HepG2 (cell line): ENCODE results near the gene ZFP36. TPM values are rescaled to one million over a fixed set of nuclear protein-coding genes. Genes with fewer than 3 reads are reported as not detected.

Experiments used
- DR1 ChIP-seq: sonication (generic); formaldehyde crosslinking; IDR thresholded peaks from 2 replicates; pipeline ENCODE4 v1.8.0; 2021; ENCODE audit warnings: mild to moderate bottlenecking, missing genetic modification reagents, inconsistent platforms
- MBNL3 ChIP-seq: fragments of 250-450 bp; sonication (Bioruptor Pico); conservative IDR thresholded peaks from 2 replicates; pipeline ENCODE4 v1.8.0; 2022; ENCODE audit warnings: mild to moderate bottlenecking, inconsistent platforms
- NFE2L1 ChIP-seq: sonication (generic); formaldehyde crosslinking; IDR thresholded peaks from 2 replicates; pipeline ENCODE4 v1.4.0; 2020; ENCODE audit warnings: missing genetic modification reagents, mild to moderate bottlenecking, borderline replicate concordance
- PAF1 ChIP-seq: IDR thresholded peaks from 2 replicates; pipeline ENCODE4 v1.6.1; 2016; ENCODE audit warnings: missing genetic modification reagents, missing compliant biosample characterization
- YEATS4 ChIP-seq: sonication (generic); formaldehyde crosslinking; IDR thresholded peaks from 2 replicates; pipeline ENCODE4 v1.4.0; 2020; ENCODE audit warnings: missing genetic modification reagents, borderline replicate concordance
- ZKSCAN1 ChIP-seq: fragments of 150-350 bp; IDR thresholded peaks from 2 replicates; pipeline ENCODE4 v1.6.1; 2014; ENCODE audit warnings: low read length
- ZNF124 ChIP-seq: sonication (generic); formaldehyde crosslinking; IDR thresholded peaks from 2 replicates; pipeline ENCODE4 v1.4.0; 2020; ENCODE audit warnings: missing genetic modification reagents
- ZNF510 ChIP-seq: sonication (generic); formaldehyde crosslinking; IDR thresholded peaks from 2 replicates; pipeline ENCODE4 v1.4.0; 2020; ENCODE audit warnings: low read depth, mild to moderate bottlenecking, missing genetic modification reagents
- ZNF543 ChIP-seq: sonication (generic); formaldehyde crosslinking; IDR thresholded peaks from 2 replicates; pipeline ENCODE4 v1.4.0; 2020; ENCODE audit warnings: mild to moderate bottlenecking, missing genetic modification reagents
- ZNF577 ChIP-seq: sonication (generic); formaldehyde crosslinking; IDR thresholded peaks from 2 replicates; pipeline ENCODE4 v1.4.0; 2020; ENCODE audit warnings: mild to moderate bottlenecking, low read depth, missing genetic modification reagents, borderline replicate concordance
- ZNF83 ChIP-seq: sonication (generic); formaldehyde crosslinking; IDR thresholded peaks from 2 replicates; pipeline ENCODE4 v1.4.0; 2020; ENCODE audit warnings: missing genetic modification reagents, mild to moderate bottlenecking, borderline replicate concordance
- ZSCAN20 ChIP-seq: sonication (generic); formaldehyde crosslinking; IDR thresholded peaks from 2 replicates; pipeline ENCODE4 v1.4.0; 2020; ENCODE audit warnings: missing genetic modification reagents, mild to moderate bottlenecking, borderline replicate concordance
- polyA plus RNA-seq, 8 experiments: library from polyadenylated mRNA; depleted of rRNA in 3 of 8; stranded (reverse) in 7 of 8; unstranded in 1 of 8; fragments of >200 nt; fragmentation: Illumina TruSeq in 4 of 8; extraction: Trizol in 4 of 8; gene quantifications; 2 replicates each; pipeline versions ENCODE4 v1.2.1 to v1.2.3, GENCODE V29; 2011 to 2016; ENCODE audit warnings: low read depth in 4 of 8, missing spikeins in 1 of 8, mixed read lengths in 1 of 8; ENCODE audit not compliant: insufficient read depth in 1 of 8
- total RNA-seq, 5 experiments: library from RNA; depleted of rRNA; stranded (reverse); fragments of >200 nt; fragmentation: Illumina TruSeq; extraction: Trizol; gene quantifications; 2 replicates each; pipeline ENCODE4 v1.2.3, GENCODE V29; 2016; ENCODE audit warnings: low read depth in 1 of 5
- TF ChIP-seq, protein P1 (sequence below): IDR thresholded peaks from 2 replicates; pipeline ENCODE4 v1.6.1; 2016; ENCODE audit warnings: low read depth, missing genetic modification reagents, missing compliant biosample characterization
- TF ChIP-seq, protein P2 (sequence below): sonication (generic); IDR thresholded peaks from 2 replicates; pipeline ENCODE4 v1.6.1; 2016; ENCODE audit warnings: low read depth, borderline replicate concordance
- TF ChIP-seq, protein P3 (sequence below): sonication (generic); formaldehyde crosslinking; IDR thresholded peaks from 2 replicates; pipeline ENCODE4 v1.8.0; 2022; ENCODE audit warnings: mild to moderate bottlenecking, missing genetic modification reagents, borderline replicate concordance
- TF ChIP-seq, protein P4 (sequence below): sonication (generic); formaldehyde crosslinking; IDR thresholded peaks from 2 replicates; pipeline ENCODE4 v1.5.0; 2020; ENCODE audit warnings: missing genetic modification reagents
- TF ChIP-seq, protein P5 (sequence below): sonication (generic); formaldehyde crosslinking; IDR thresholded peaks from 2 replicates; pipeline ENCODE4 v1.8.1; 2023; ENCODE audit warnings: missing genetic modification reagents, inconsistent platforms, borderline replicate concordance
- TF ChIP-seq, protein P6 (sequence below): sonication (generic); formaldehyde crosslinking; IDR thresholded peaks from 2 replicates; pipeline ENCODE4 v1.8.1; 2023; ENCODE audit warnings: mild to moderate bottlenecking, missing genetic modification reagents

ZFP36 gene
- total and polyA plus RNA-seq, 2 of the 13 experiments (the other 11 are each of a cell fraction or from before 2014, with no cell fraction given), result 1.4 to 1.7 TPM

DNA sequence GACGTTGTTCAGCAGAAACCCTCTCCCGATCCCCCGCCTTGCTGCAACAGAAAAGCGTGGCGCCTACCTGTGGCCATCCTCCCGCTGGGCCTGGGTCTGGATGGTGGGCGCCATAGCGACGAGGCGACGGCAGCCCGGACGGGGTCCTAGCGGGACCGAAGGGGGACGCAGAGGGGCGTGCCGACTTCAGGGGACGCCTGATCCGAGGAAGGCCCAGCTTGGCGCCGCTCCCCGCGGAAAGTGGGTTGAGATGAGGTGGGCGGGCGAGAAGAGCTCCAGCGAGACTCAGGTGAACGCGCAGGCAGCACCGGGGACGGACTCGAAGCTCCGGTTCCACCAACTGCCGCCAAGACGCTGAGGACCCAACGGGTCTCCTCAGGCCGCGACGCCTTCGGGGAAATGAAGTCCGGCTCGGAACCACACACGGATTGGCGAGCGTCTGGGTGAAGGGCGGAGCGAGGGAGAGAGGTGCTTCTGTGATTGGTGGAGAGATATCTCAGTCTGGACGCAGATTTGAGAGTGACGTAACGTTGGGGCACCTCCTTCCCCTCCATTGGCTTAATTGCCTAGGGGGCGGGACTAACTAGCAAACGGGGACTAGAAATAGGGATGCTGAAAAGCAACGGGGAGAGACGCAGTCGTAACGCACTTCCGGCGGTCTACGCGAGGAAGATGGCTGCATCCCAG is 15.8 kb upstream of the ZFP36 start, which contains the start of the genes MED29 and PAF1 (continued):
- TF ChIP-seq, protein P1, sequence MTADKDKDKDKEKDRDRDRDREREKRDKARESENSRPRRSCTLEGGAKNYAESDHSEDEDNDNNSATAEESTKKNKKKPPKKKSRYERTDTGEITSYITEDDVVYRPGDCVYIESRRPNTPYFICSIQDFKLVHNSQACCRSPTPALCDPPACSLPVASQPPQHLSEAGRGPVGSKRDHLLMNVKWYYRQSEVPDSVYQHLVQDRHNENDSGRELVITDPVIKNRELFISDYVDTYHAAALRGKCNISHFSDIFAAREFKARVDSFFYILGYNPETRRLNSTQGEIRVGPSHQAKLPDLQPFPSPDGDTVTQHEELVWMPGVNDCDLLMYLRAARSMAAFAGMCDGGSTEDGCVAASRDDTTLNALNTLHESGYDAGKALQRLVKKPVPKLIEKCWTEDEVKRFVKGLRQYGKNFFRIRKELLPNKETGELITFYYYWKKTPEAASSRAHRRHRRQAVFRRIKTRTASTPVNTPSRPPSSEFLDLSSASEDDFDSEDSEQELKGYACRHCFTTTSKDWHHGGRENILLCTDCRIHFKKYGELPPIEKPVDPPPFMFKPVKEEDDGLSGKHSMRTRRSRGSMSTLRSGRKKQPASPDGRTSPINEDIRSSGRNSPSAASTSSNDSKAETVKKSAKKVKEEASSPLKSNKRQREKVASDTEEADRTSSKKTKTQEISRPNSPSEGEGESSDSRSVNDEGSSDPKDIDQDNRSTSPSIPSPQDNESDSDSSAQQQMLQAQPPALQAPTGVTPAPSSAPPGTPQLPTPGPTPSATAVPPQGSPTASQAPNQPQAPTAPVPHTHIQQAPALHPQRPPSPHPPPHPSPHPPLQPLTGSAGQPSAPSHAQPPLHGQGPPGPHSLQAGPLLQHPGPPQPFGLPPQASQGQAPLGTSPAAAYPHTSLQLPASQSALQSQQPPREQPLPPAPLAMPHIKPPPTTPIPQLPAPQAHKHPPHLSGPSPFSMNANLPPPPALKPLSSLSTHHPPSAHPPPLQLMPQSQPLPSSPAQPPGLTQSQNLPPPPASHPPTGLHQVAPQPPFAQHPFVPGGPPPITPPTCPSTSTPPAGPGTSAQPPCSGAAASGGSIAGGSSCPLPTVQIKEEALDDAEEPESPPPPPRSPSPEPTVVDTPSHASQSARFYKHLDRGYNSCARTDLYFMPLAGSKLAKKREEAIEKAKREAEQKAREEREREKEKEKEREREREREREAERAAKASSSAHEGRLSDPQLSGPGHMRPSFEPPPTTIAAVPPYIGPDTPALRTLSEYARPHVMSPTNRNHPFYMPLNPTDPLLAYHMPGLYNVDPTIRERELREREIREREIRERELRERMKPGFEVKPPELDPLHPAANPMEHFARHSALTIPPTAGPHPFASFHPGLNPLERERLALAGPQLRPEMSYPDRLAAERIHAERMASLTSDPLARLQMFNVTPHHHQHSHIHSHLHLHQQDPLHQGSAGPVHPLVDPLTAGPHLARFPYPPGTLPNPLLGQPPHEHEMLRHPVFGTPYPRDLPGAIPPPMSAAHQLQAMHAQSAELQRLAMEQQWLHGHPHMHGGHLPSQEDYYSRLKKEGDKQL (CRISPR knock-in tag), result no peak
- TF ChIP-seq ZSCAN20, result no peak
- TF ChIP-seq, protein P2, sequence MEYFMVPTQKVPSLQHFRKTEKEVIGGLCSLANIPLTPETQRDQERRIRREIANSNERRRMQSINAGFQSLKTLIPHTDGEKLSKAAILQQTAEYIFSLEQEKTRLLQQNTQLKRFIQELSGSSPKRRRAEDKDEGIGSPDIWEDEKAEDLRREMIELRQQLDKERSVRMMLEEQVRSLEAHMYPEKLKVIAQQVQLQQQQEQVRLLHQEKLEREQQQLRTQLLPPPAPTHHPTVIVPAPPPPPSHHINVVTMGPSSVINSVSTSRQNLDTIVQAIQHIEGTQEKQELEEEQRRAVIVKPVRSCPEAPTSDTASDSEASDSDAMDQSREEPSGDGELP, result no peak
- TF ChIP-seq PAF1 (CRISPR knock-in tag), result 0 out of 2 replicates have a peak, but pooled peaks have one; percentile 54
- TF ChIP-seq, protein P3, sequence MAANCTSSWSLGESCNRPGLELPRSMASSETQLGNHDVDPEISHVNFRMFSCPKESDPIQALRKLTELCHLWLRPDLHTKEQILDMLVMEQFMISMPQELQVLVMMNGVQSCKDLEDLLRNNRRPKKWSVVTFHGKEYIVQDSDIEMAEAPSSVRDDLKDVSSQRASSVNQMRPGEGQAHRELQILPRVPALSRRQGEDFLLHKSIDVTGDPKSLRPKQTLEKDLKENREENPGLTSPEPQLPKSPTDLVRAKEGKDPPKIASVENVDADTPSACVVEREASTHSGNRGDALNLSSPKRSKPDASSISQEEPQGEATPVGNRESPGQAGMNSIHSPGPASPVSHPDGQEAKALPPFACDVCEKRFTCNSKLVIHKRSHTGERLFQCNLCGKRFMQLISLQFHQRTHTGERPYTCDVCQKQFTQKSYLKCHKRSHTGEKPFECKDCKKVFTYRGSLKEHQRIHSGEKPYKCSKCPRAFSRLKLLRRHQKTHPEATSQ (CRISPR knock-in tag), result no peak
- TF ChIP-seq NFE2L1 (CRISPR knock-in tag), result no peak
- TF ChIP-seq MBNL3, result no peak
- TF ChIP-seq, protein P4, sequence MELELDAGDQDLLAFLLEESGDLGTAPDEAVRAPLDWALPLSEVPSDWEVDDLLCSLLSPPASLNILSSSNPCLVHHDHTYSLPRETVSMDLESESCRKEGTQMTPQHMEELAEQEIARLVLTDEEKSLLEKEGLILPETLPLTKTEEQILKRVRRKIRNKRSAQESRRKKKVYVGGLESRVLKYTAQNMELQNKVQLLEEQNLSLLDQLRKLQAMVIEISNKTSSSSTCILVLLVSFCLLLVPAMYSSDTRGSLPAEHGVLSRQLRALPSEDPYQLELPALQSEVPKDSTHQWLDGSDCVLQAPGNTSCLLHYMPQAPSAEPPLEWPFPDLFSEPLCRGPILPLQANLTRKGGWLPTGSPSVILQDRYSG, result no peak
- peak; percentile 90; the same call in 1 of the 2 replicates for TF ChIP-seq ZNF543
- TF ChIP-seq YEATS4 (CRISPR knock-in tag), result peak; percentile 72
- TF ChIP-seq ZNF124 (CRISPR knock-in tag), result peak; percentile 66; the same call in 1 of the 2 replicates
- 0 out of 2 replicates have a peak, but pooled peaks have one; percentile 59 for TF ChIP-seq ZNF83
- TF ChIP-seq DR1 (CRISPR knock-in tag), result peak; percentile 99
- TF ChIP-seq, protein P5, sequence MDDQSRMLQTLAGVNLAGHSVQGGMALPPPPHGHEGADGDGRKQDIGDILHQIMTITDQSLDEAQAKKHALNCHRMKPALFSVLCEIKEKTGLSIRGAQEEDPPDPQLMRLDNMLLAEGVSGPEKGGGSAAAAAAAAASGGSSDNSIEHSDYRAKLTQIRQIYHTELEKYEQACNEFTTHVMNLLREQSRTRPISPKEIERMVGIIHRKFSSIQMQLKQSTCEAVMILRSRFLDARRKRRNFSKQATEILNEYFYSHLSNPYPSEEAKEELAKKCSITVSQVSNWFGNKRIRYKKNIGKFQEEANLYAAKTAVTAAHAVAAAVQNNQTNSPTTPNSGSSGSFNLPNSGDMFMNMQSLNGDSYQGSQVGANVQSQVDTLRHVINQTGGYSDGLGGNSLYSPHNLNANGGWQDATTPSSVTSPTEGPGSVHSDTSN, result no peak
- TF ChIP-seq ZKSCAN1, result no peak
- TF ChIP-seq ZNF577 (CRISPR knock-in tag), result no peak
- 0 out of 2 replicates have a peak, but pooled peaks have one; percentile 8 for TF ChIP-seq ZNF510 (CRISPR knock-in tag)
- TF ChIP-seq, protein P6, sequence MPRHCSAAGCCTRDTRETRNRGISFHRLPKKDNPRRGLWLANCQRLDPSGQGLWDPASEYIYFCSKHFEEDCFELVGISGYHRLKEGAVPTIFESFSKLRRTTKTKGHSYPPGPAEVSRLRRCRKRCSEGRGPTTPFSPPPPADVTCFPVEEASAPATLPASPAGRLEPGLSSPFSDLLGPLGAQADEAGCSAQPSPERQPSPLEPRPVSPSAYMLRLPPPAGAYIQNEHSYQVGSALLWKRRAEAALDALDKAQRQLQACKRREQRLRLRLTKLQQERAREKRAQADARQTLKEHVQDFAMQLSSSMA (CRISPR knock-in tag), result 0 out of 2 replicates have a peak, but pooled peaks have one; percentile 40
